HG02571 (cell line): ENCODE measurements around the gene PODXL2.
A peak's percentile ranks its signal among the peaks of the same experiment; 100 is the strongest.
"Not testable (repeated sequence)": the region's sequence is repeated elsewhere in the genome, so short reads cannot be mapped to it uniquely, and the experiment has no call there.

Source experiments
- ATAC-seq: cut with Tn5 transposase; IDR thresholded peaks from one replicate; pipeline ENCODE4 v1.9.1; 2021; ENCODE audit warnings: mild to moderate bottlenecking, moderate library complexity; ENCODE audit not compliant: unreplicated experiment

PODXL2 gene

GRCh38 chr3:127672429-127673190, 43.6 kb downstream of the PODXL2 start, which contains the start of gene ABTB1:
Gene ABTB1 (plus strand): TSS chr3:127672952. CDS start chr3:127673026, 74 bp downstream.
- ATAC-seq = peak; percentile 78

DNA sequence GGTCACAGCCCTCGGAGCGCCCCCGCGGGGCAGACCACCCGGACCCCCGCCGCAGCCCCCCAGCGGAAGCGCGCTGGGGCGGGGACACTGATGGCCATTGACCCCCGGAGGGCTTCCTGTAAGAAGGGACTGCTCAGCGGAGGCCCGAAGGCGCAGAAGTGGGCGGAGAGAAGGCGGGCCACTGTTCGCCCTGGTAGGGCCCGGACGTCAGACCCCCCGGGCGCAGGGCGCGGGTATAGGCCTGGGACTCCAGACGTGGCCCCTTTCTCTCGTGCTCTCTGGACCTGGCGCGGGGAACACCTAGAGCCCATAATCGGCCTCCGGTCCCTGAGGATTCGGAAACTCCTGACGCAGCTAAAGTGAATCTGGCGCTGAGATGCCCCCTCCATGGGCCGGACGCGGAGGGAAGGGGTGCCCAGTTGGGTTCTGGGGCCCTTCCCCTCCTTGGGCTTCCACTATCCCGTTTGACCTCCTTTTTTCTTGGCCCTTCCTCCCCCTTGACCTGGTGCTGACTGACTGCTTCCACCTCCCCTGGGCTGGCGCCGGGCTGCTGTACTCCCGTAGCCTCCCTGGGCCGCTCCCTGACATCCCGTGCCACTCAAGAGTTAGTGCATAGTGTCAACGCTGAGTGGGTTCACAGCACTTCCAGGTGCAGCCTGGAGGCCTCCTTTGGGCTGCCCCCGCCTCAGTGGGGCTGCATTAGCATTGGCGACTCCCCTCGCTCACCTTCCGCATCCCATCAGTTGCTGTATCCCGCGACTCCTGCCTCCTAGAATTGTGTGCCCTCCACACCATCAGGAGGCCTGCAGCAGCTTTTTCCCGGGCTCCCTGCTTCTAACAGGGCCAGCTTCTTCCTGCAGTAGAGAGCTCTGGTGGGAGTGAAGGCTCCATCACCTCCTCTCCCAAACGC, 44.5 kb downstream of the PODXL2 start:
- peak; percentile 41 for ATAC-seq

DNA sequence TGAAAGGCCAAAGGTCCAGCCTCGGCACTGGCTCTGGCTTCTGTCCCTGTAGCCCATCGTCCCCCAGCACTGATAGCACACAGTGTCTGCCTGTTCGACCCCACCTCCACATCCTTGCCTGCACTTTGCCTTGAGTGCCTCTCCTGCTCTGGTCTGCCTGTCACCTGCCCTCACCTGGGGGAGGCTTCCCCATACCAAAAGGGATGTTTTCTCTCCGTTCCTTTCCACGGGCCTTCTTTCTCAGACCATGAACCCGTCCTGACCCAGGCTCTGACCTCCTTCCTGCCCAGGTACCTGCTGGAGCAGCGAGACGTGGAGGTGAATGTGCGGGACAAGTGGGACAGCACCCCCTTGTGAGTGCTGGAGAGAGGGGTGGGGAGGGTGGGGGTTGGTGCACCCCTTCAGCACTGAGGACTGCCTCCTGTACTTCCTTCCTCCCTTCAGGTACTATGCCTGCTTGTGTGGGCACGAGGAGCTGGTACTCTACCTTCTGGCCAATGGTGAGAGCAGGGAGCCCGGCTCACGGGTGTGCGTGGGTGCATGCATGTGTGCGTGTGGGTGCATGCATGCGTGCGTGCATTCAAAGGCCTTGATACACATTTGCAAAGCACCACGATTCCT, 45.2 kb downstream of the PODXL2 start:
- ATAC-seq = no peak

DNA sequence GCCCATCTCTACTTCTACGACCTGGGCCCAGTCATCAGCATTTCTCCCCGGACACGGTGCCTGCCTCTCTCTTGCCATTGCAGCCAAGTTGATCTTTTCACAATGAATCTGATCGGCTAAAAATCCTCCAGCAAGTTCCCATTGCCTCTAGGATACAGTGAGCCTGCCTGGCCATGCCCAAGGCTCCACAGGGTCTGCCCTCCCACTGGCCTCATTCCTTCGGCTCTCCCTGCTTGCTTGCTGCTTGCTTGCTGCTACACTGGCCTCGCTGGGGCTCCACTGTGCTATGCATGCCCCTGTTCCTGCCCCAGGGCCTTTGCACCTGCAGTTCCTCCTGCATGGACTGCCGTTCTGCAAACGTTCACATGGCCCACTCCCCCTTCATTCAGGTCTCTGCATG, 45.8 kb downstream of the PODXL2 start:
- ATAC-seq = no peak

GRCh38 chr3:127675651-127676391, 46.8 kb downstream of the PODXL2 start:
- no peak for ATAC-seq

- ATAC-seq = no peak
These were observed 47.5 kb downstream of the PODXL2 start for GRCh38 chr3:127676456-127676855.

GRCh38 chr3:127676921-127677351, 48.0 kb downstream of the PODXL2 start:
- no peak for ATAC-seq

DNA sequence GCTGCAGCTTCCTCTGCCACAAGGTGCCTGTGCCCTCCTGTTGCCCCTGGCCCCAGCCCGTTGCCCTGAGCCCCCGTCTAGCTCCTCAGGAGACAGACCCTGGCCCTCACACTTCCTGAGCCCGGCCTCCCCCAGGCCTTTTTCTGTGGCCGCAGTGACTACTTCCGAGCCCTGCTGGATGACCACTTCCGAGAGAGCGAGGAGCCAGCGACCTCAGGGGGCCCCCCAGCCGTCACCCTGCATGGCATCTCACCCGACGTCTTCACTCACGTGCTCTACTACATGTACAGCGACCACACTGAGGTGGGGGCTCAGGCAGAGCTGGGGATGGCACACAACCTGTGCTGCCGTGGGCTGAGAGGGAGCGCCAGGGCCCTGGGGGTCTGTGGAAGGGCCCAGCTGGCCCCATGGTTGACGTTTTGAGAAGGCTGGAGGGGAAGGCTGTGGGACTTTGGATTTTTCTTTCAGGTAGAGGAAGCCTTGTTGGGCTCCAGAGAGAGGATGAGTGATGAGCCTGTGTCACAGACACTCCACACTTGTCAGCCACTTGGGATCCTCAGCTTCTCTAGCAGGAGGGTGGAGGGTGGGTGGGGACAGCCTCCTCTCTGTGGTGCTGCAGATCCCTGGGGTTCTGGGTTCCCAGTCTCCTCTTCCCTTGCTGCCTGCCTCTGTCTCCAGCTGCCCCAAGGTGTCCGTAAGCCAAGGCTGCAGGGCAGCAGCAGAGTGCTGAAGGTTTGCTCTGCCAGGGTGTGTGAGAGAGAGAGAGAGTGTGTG, 48.7 kb downstream of the PODXL2 start:
- ATAC-seq = no peak

DNA sequence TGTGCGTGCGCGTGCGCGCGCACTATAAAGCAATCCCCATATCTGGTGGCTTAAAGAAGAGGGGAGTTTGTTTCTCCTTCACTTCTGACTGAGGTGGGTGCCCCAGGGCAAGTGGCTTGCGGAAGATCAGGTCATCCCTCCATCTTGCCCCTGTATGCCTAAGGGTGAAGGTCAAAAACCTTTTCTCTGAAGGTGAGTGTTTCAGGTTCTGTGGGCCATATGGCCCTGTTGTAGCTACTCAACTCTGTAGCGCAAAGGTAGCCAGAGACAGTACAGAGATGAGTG, 49.3 kb downstream of the PODXL2 start:
- ATAC-seq = no peak

GRCh38 chr3:127678611-127679533, 49.9 kb downstream of the PODXL2 start:
- ATAC-seq = no peak

GRCh38 chr3:127679534-127680145, 50.7 kb downstream of the PODXL2 start:
- ATAC-seq = no peak

DNA sequence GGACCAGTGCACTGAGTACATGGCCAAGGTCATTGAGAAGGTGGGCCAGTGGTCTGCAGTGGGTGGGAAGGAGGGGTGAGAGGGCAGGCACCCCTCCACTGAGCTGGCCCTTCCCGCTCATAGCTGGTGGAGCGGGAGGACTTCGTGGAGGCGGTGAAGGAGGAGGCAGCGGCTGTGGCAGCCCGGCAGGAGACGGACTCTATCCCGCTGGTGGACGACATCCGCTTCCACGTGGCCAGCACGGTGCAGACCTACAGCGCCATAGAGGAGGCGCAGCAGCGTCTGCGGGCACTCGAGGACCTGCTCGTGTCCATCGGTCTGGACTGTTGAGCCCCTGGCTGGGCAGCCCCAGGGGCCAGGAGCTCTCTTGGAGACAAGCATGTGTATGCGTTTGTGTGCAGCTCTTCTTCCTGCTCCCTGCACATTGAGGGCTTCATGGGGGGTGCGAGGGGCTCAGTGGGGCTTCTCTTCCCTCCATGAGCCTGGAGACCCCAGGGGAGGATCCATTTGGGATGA, 51.2 kb downstream of the PODXL2 start:
- no peak for ATAC-seq

GRCh38 chr3:127680798-127681221, 51.8 kb downstream of the PODXL2 start:
- ATAC-seq = no peak

- ATAC-seq = not testable (repeated sequence)
These were observed 53.2 kb downstream of the PODXL2 start for GRCh38 chr3:127682175-127682554.

DNA sequence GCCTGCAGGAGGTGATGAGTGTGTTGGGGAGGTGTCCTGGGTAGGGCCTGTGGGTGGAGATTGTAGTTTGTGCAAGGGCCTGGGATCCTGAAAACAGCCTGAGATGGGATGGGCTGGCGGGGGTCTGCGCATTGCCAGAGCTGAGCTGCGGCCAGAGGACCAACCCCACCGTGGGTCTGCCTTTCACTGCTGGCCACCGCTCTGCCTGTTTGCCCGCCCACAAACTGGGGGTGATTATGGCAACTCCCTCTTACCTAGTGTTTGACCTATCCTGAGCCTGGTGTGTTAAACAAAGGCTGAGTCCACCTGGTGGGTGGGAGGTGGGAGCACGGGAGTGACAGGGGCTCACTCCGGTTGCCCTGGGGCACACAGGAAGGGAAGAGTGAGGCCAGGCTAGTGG, 53.6 kb downstream of the PODXL2 start:
- no peak for ATAC-seq

DNA sequence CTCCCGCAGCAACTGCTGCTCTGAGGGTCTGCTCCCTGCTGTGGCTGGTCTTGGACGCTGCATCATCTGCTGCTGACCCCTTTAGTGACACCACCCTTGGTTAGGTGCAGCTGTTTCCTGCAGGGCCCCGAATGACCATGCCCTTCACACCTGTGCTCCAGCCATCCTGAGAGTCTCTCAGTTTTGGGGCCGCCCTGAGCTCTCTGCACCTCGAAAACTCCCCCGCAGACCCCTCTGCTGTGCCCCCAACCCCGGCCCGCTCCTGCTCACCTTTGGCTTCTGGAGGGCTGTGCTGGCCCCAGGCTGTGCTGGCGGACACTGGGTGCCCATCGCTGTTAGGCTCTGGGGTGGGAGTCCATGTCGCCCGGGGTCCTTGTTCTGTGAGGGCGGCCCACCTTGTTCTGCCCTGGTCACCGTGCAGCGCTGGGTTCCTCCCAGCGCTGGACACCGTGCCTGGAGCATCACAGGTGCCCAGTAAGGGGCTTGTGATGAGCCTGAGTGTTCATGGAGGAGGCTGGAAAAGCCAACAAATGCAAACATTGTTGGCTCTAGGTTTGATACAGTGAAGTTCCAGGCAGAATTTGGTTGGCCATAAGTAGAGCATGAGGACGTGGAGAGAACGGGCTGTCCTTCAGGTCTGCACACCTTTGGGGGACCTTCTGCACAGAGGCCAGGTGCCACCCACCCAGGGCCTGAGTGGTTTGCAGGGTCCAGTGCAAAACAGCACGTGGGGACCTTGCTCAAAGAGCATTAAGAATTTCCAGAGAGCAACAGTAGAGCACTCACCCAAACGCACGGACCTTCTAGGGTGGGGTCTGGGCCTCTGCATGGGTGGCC, 56.1 kb downstream of the PODXL2 start:
- ATAC-seq = no peak

DNA sequence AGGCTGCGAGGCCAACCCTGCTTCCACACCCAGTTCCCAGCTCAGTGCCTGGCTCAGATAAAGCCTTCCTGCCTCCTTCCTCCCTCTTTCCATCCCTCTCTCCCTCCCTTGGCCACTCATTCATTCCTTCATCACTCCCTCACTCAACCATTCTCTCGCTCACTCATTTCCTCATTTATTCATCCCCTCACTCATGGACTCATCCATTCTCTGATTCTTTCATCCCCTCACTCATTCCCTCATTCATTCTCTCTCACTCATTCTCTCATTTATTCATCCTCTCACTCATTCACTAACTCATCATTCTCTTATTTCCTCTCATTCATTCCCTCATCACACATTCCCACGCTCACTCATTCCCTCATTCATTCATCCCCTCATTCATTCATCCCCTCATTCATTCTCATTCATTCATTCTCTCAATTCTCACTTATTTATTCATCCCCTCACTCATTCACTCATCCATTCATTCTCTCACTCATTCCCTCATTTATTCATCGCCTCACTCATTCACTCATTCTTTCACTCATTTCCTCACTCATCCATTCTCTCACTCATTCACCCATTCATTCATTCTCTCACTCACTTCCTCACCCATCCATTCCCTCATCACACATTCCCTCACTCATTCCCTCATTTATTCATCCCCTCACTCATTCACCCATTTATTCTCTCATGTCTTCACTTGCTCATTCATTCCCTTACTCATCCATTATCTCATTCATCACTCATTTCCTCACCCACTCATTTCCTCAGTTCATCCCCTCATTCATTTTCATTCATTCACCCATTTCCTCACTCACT, 56.9 kb downstream of the PODXL2 start:
- no peak for ATAC-seq
